HepG2 (cell line): Measurements from ENCODE around the gene CASS4. TPM values are rescaled to one million over a fixed set of nuclear protein-coding genes. Genes with fewer than 3 reads are reported as not detected.

Source experiments
- BORCS8-MEF2B ChIP-seq: sonication (generic); formaldehyde crosslinking; IDR thresholded peaks from 2 replicates; pipeline ENCODE4 v1.8.0; 2022; ENCODE audit warnings: mild to moderate bottlenecking, missing genetic modification reagents
- CREB1 ChIP-seq, 2 experiments: fragments of 450-650 bp in 1 of 2; IDR thresholded peaks; 2 replicates each; pipeline ENCODE4 v1.6.1; 2016 to 2017; ENCODE audit warnings: control low read depth in 1 of 2, mild to moderate bottlenecking in 1 of 2, missing compliant biosample characterization in 1 of 2, missing genetic modification characterization in 1 of 2
- DNMT3B ChIP-seq: conservative IDR thresholded peaks from 2 replicates; pipeline ENCODE4 v1.6.1; 2016; ENCODE audit warnings: missing biosample characterization, control low read depth
- ESRRA ChIP-seq: sonication (generic); formaldehyde crosslinking; IDR thresholded peaks from 2 replicates; pipeline ENCODE4 v1.5.1; 2020; ENCODE audit warnings: mild to moderate bottlenecking, low read depth, missing genetic modification reagents
- HHEX ChIP-seq: IDR thresholded peaks from 2 replicates; pipeline ENCODE4 v1.6.1; 2016; ENCODE audit warnings: control low read depth
- MYPOP ChIP-seq: sonication (generic); formaldehyde crosslinking; IDR thresholded peaks from 2 replicates; pipeline ENCODE4 v1.8.1; 2023; ENCODE audit warnings: mild to moderate bottlenecking, moderate library complexity, missing genetic modification reagents
- SP5 ChIP-seq: IDR thresholded peaks from 2 replicates; pipeline ENCODE4 v1.6.1; 2016; ENCODE audit warnings: low read depth, borderline replicate concordance
- TARDBP ChIP-seq: sonication (generic); formaldehyde crosslinking; IDR thresholded peaks from 2 replicates; pipeline ENCODE4 v1.8.0; 2022; ENCODE audit warnings: mild to moderate bottlenecking, missing genetic modification reagents
- THAP7 ChIP-seq: sonication (generic); formaldehyde crosslinking; IDR thresholded peaks from 2 replicates; pipeline ENCODE4 v1.8.1; 2023; ENCODE audit warnings: mild to moderate bottlenecking, missing genetic modification reagents
- ZNF124 ChIP-seq: sonication (generic); formaldehyde crosslinking; IDR thresholded peaks from 2 replicates; pipeline ENCODE4 v1.4.0; 2020; ENCODE audit warnings: missing genetic modification reagents
- ZNF296 ChIP-seq: sonication (generic); formaldehyde crosslinking; conservative IDR thresholded peaks from 2 replicates; pipeline ENCODE4 v1.5.0; 2020; ENCODE audit warnings: mild to moderate bottlenecking, missing genetic modification reagents
- ZNF432 ChIP-seq: sonication (generic); formaldehyde crosslinking; IDR thresholded peaks from 2 replicates; pipeline ENCODE4 v1.5.0; 2020; ENCODE audit warnings: missing genetic modification reagents, mild to moderate bottlenecking, borderline replicate concordance
- ZNF550 ChIP-seq: sonication (generic); formaldehyde crosslinking; IDR thresholded peaks from 2 replicates; pipeline ENCODE4 v1.4.0; 2020; ENCODE audit warnings: mild to moderate bottlenecking, missing genetic modification reagents, borderline replicate concordance
- ZNF570 ChIP-seq: sonication (generic); formaldehyde crosslinking; IDR thresholded peaks from 2 replicates; pipeline ENCODE4 v1.4.0; 2020; ENCODE audit warnings: mild to moderate bottlenecking, missing genetic modification reagents, borderline replicate concordance
- ZNF75D ChIP-seq: sonication (generic); formaldehyde crosslinking; IDR thresholded peaks from 2 replicates; pipeline ENCODE4 v1.8.1; 2023; ENCODE audit warnings: missing genetic modification reagents, mild to moderate bottlenecking, borderline replicate concordance
- ZSCAN12 ChIP-seq: sonication (generic); formaldehyde crosslinking; IDR thresholded peaks from 2 replicates; pipeline ENCODE4 v1.9.0; 2021; ENCODE audit warnings: mild to moderate bottlenecking, missing genetic modification reagents
- ZSCAN30 ChIP-seq: sonication (generic); formaldehyde crosslinking; IDR thresholded peaks from 2 replicates; pipeline ENCODE4 v1.5.0; 2020; ENCODE audit warnings: mild to moderate bottlenecking, missing genetic modification reagents
- polyA plus RNA-seq, 8 experiments: library from polyadenylated mRNA; depleted of rRNA in 3 of 8; stranded (reverse) in 7 of 8; unstranded in 1 of 8; fragments of >200 nt; fragmentation: Illumina TruSeq in 4 of 8; extraction: Trizol in 4 of 8; gene quantifications; 2 replicates each; pipeline versions ENCODE4 v1.2.1 to v1.2.3, GENCODE V29; 2011 to 2016; ENCODE audit warnings: low read depth in 4 of 8, missing spikeins in 1 of 8, mixed read lengths in 1 of 8; ENCODE audit not compliant: insufficient read depth in 1 of 8
- total RNA-seq, 5 experiments: library from RNA; depleted of rRNA; stranded (reverse); fragments of >200 nt; fragmentation: Illumina TruSeq; extraction: Trizol; gene quantifications; 2 replicates each; pipeline ENCODE4 v1.2.3, GENCODE V29; 2016; ENCODE audit warnings: low read depth in 1 of 5
- TF ChIP-seq, protein P1 (sequence below): fragments of 450-650 bp; IDR thresholded peaks from 2 replicates; pipeline ENCODE4 v1.6.1; 2016
- TF ChIP-seq, protein P2 (sequence below): sonication (generic); formaldehyde crosslinking; IDR thresholded peaks from 2 replicates; pipeline ENCODE4 v1.5.0; 2020; ENCODE audit warnings: missing genetic modification reagents
- TF ChIP-seq, protein P3 (sequence below), 2 experiments: sonication (generic) in 1 of 2; formaldehyde crosslinking in 1 of 2; IDR thresholded peaks; 2 replicates each; pipeline versions ENCODE4 v1.4.0 to v1.6.1; 2016 to 2020; ENCODE audit warnings: borderline replicate concordance in 1 of 2, low read depth in 1 of 2, mild to moderate bottlenecking in 1 of 2, missing genetic modification reagents in 1 of 2

Gene CASS4
- total and polyA plus RNA-seq, 2 of the 13 experiments (the other 11 are each of a cell fraction or from before 2014, with no cell fraction given) = 0.17 to 0.49 TPM

DNA sequence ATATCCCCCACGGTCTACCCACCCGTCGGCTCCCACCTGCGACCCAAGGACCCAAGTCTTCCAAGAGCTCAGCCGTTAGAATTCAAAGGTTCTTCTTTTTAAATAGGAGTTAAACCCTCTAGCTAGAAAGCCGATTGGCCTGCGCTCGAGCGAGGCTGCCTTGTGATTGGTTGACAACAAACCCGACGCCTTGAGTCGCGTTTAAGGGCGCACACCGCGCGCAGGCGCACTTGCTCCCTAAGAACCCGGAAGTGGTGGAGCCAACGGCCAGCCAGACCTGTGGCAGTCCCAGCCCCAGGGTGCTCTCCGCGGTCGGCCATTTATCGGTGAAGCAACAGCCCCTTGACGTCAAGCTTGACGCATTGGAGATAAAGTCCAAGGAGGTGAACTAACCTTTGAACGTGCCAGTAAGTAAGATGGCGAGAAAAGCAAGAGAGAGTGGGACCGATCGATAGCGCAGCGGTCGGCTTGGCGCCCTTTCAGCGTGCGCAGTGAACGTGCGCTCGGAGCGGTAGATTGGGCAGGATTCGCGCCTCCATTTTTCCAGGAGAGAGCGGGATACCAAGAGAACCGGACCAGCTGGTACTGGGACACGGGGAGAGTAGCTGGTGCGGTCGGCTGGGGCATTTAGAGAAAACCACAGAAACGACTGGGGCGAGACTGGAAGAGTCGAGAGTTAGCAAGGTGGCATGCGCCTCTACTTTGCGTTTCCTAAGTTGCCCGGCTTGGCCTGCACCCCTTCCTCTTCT, 19.8 kb upstream of the CASS4 start, which contains the start of the genes AURKA and CSTF1 (continued):
- TF ChIP-seq ZNF432 (CRISPR knock-in tag) = 0 out of 2 replicates have a peak, but pooled peaks have one; percentile 88
- no peak for TF ChIP-seq ZNF75D (CRISPR knock-in tag)
- peak; percentile 98; the same call in 1 of the 2 replicates for TF ChIP-seq ZNF550 (CRISPR knock-in tag)
- no peak for TF ChIP-seq ZNF570 (CRISPR knock-in tag)
- TF ChIP-seq, protein P1, sequence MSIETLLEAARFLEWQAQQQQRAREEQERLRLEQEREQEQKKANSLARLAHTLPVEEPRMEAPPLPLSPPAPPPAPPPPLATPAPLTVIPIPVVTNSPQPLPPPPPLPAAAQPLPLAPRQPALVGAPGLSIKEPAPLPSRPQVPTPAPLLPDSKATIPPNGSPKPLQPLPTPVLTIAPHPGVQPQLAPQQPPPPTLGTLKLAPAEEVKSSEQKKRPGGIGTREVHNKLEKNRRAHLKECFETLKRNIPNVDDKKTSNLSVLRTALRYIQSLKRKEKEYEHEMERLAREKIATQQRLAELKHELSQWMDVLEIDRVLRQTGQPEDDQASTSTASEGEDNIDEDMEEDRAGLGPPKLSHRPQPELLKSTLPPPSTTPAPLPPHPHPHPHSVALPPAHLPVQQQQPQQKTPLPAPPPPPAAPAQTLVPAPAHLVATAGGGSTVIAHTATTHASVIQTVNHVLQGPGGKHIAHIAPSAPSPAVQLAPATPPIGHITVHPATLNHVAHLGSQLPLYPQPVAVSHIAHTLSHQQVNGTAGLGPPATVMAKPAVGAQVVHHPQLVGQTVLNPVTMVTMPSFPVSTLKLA = peak; percentile 84
- TF ChIP-seq THAP7 (CRISPR knock-in tag) = peak; percentile 97
- TF ChIP-seq DNMT3B (CRISPR knock-in tag) = peak; percentile 98
- no peak for TF ChIP-seq ZNF296
- 0 out of 2 replicates have a peak, but pooled peaks have one; percentile 61 for TF ChIP-seq SP5 (CRISPR knock-in tag)
- TF ChIP-seq ZNF124 (CRISPR knock-in tag) = peak; percentile 98
- 0 out of 2 replicates have a peak, but pooled peaks have one; percentile 78 for TF ChIP-seq ZSCAN30 (CRISPR knock-in tag)
- TF ChIP-seq BORCS8-MEF2B = peak; percentile 97
- peak; percentile 94 for TF ChIP-seq ESRRA (CRISPR knock-in tag)
- peak; percentile 99 for TF ChIP-seq TARDBP (CRISPR knock-in tag)
- peak; percentile 97 for TF ChIP-seq CREB1 (IDR thresholded peaks at IDR 0.05)
- peak; percentile 99 for TF ChIP-seq CREB1 (CRISPR knock-in tag; IDR thresholded peaks at IDR 0.05)
- TF ChIP-seq MYPOP = peak; percentile 99
- TF ChIP-seq, protein P2, sequence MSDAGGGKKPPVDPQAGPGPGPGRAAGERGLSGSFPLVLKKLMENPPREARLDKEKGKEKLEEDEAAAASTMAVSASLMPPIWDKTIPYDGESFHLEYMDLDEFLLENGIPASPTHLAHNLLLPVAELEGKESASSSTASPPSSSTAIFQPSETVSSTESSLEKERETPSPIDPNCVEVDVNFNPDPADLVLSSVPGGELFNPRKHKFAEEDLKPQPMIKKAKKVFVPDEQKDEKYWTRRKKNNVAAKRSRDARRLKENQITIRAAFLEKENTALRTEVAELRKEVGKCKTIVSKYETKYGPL (CRISPR knock-in tag) = peak; percentile 77
- TF ChIP-seq ZSCAN12 (CRISPR knock-in tag) = peak; percentile 94
- TF ChIP-seq, protein P3, sequence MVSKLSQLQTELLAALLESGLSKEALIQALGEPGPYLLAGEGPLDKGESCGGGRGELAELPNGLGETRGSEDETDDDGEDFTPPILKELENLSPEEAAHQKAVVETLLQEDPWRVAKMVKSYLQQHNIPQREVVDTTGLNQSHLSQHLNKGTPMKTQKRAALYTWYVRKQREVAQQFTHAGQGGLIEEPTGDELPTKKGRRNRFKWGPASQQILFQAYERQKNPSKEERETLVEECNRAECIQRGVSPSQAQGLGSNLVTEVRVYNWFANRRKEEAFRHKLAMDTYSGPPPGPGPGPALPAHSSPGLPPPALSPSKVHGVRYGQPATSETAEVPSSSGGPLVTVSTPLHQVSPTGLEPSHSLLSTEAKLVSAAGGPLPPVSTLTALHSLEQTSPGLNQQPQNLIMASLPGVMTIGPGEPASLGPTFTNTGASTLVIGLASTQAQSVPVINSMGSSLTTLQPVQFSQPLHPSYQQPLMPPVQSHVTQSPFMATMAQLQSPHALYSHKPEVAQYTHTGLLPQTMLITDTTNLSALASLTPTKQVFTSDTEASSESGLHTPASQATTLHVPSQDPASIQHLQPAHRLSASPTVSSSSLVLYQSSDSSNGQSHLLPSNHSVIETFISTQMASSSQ (IDR thresholded peaks at IDR 0.05; ENCODE audit: low read depth) = peak; percentile 65
- TF ChIP-seq, protein P3 (CRISPR knock-in tag; IDR thresholded peaks at IDR 0.05; ENCODE audit: borderline replicate concordance) = peak; percentile 92; the same call in 1 of the 2 replicates
- TF ChIP-seq HHEX (CRISPR knock-in tag) = peak; percentile 77; the same call in 1 of the 2 replicates
